Naive thymus-derived CD8-positive, alpha-beta T cell (primary cell): ENCODE measurements around the gene LMO4. TPM values are rescaled to one million over a fixed set of nuclear protein-coding genes. Genes with fewer than 3 reads are reported as not detected.

Experiments used
- ATAC-seq, 2 donors: fragments of 150-1000 bp; cut with Tn5 transposase in 1 of 2; sonication (Bioruptor Pico), chemical (Tn5 transposase) in 1 of 2; 1 replicate in 1 of 2; 2 replicates in 1 of 2; pipeline ENCODE4 v1.10.0; 2021; ENCODE audit warnings: mild to moderate bottlenecking in 2 of 2, moderate library complexity in 2 of 2
- POLR2A ChIA-PET: fragments of 350-600 bp; sonication (Branson Sonifier 250); formaldehyde crosslinking; loops from one replicate; lab custom pipeline; 2021; ENCODE audit warnings: antibody characterized with exemption; lab: Charles Lee
- DNase-seq, 10 donors: peaks; one replicate each; pipeline versions ENCODE4 v3.0.0 to v3.0.0-alpha.2; 2020 to 2022
- H3K27ac Mint-ChIP-seq, 10 donors: one replicate each; pipeline ENCODE4 v1.8.0; 2020 to 2022; ENCODE audit warnings: mild to moderate bottlenecking in 10 of 10, mixed read lengths in 10 of 10, moderate library complexity in 4 of 10, inconsistent platforms in 1 of 10
- H3K27me3 Mint-ChIP-seq, 5 donors: one replicate each; pipeline ENCODE4 v1.8.0; 2021 to 2022; ENCODE audit warnings: mixed read lengths in 5 of 5
- H3K36me3 Mint-ChIP-seq, 3 donors: one replicate each; pipeline ENCODE4 v1.8.0; 2020 to 2022; ENCODE audit warnings: mixed read lengths in 3 of 3, mild to moderate bottlenecking in 2 of 3, inconsistent platforms in 1 of 3
- H3K4me1 Mint-ChIP-seq, 4 donors: one replicate each; pipeline ENCODE4 v1.8.0; 2021 to 2022; ENCODE audit warnings: mixed read lengths in 4 of 4
- H3K4me3 Mint-ChIP-seq, 10 donors: one replicate each; pipeline ENCODE4 v1.8.0; 2020 to 2022; ENCODE audit warnings: mild to moderate bottlenecking in 10 of 10, mixed read lengths in 10 of 10, moderate library complexity in 6 of 10, inconsistent platforms in 1 of 10
- H3K9me3 Mint-ChIP-seq, 9 donors: one replicate each; pipeline ENCODE4 v1.8.0; 2020 to 2022; ENCODE audit warnings: mixed read lengths in 9 of 9, mild to moderate bottlenecking in 3 of 9, inconsistent platforms in 1 of 9, moderate library complexity in 1 of 9
- polyA plus RNA-seq, 3 donors: library from polyadenylated mRNA; unstranded; fragments of 300-500 nt; fragmentation: Illumina TruSeq; gene quantifications; one replicate each; pipeline ENCODE4 v1.2.3, GENCODE V29; 2021
- total RNA-seq, 8 experiments: library from RNA in 2 of 8; stranded (reverse) in 2 of 8; gene quantifications; one replicate each; pipeline ENCODE4 v1.2.3 and lab custom pipeline; 2021 to 2026

The LMO4 gene
- total and polyA plus RNA-seq, 5 experiments from 2014 or later: 6.8 to 19.4 (median 13.0) TPM

GRCh38 chr1:87370544-87370943 lies 41.9 kb downstream of the LMO4 start:
- Mint-ChIP-seq H3K9me3 (peaks cover 0 to 3% (median 0%) of the 10 kb centered on the region in 9 donors), H3K4me1 (peaks cover 0 to 4% (median under 1%) of the 10 kb centered on the region in 4 donors), H3K36me3 (peaks cover 0 to 7% (median 4%) of the 10 kb centered on the region in 3 donors), H3K4me3 (no peak overlapping the region), H3K27ac (no peak overlapping the region), H3K27me3 (no peaks in the 10 kb centered on the region)
- POLR2A ChIA-PET: no interaction called here
- ATAC-seq: no peak
- DNase-seq: no peak

GRCh38 chr1:87379306-87379705 lies 50.6 kb downstream of the LMO4 start:
- ATAC-seq (no peak), DNase-seq (no peak)
- peaks cover 0 to 13% (median 9%) of the 10 kb centered on the region in 5 donors for H3K27me3 Mint-ChIP-seq
- H3K4me1 Mint-ChIP-seq: no peaks in the 10 kb centered on the region
- H3K4me3 Mint-ChIP-seq: no peak overlapping the region
- H3K36me3 Mint-ChIP-seq: peaks cover 0 to 27% (median 18%) of the 10 kb centered on the region in 3 donors
- H3K27ac Mint-ChIP-seq: no peak overlapping the region
- POLR2A ChIA-PET: no interaction called here
- peaks cover 0 to 31% (median 17%) of the 10 kb centered on the region in 9 donors for H3K9me3 Mint-ChIP-seq

GRCh38 chr1:87386217-87386790 lies 57.6 kb downstream of the LMO4 start:
- Mint-ChIP-seq H3K4me3 (no peak overlapping the region), H3K27ac (no peak overlapping the region), H3K9me3 (no peaks in the 10 kb centered on the region), H3K4me1 (no peaks in the 10 kb centered on the region), H3K36me3 (peaks cover 0 to 6% (median 6%) of the 10 kb centered on the region in 3 donors), H3K27me3 (peaks cover 3 to 14% (median 9%) of the 10 kb centered on the region in 5 donors)
- ATAC-seq: no peak
- POLR2A ChIA-PET: no interaction called here
- DNase-seq: no peak

- no peak overlapping the region for H3K4me3 Mint-ChIP-seq
Observed at GRCh38 chr1:87388411-87388810, 59.7 kb downstream of the LMO4 start.

GRCh38 chr1:87389011-87389410 lies 60.3 kb downstream of the LMO4 start:
- Mint-ChIP-seq H3K27me3 (peaks cover 1 to 4% (median 3%) of the 10 kb centered on the region in 5 donors), H3K4me1 (no peaks in the 10 kb centered on the region), H3K4me3 (no peak overlapping the region), H3K9me3 (no peaks in the 10 kb centered on the region), H3K27ac (no peak overlapping the region), H3K36me3 (peaks cover 0 to 6% (median 2%) of the 10 kb centered on the region in 3 donors)
- ATAC-seq (no peak), DNase-seq (no peak)
- POLR2A ChIA-PET: no interaction called here

More at GRCh38 chr1:87388411-87388810, 59.7 kb downstream of the LMO4 start:
- Mint-ChIP-seq H3K9me3 (no peaks in the 10 kb centered on the region), H3K36me3 (peaks cover 0 to 6% (median 6%) of the 10 kb centered on the region in 3 donors), H3K27ac (no peak overlapping the region), H3K4me1 (no peaks in the 10 kb centered on the region), H3K27me3 (peaks cover 3 to 10% (median 7%) of the 10 kb centered on the region in 5 donors)
- DNase-seq (no peak), ATAC-seq (no peak)
- POLR2A ChIA-PET: no interaction called here

- peaks cover 0 to 3% (median 0%) of the 10 kb centered on the region in 5 donors for H3K27me3 Mint-ChIP-seq
- H3K27ac Mint-ChIP-seq: no peak overlapping the region
- no peak overlapping the region for H3K4me3 Mint-ChIP-seq
- H3K9me3 Mint-ChIP-seq: no peaks in the 10 kb centered on the region
- H3K4me1 Mint-ChIP-seq: no peaks in the 10 kb centered on the region
- ATAC-seq (no peak), DNase-seq (no peak)
- POLR2A ChIA-PET: no interaction called here
- peaks cover 0 to 6% (median 0%) of the 10 kb centered on the region in 3 donors for H3K36me3 Mint-ChIP-seq
Observed at GRCh38 chr1:87389546-87389945, 60.9 kb downstream of the LMO4 start.

GRCh38 chr1:87392248-87393192 lies 63.8 kb downstream of the LMO4 start:
- peaks cover 0 to 3% (median 0%) of the 10 kb centered on the region in 5 donors for H3K27me3 Mint-ChIP-seq
- H3K36me3 Mint-ChIP-seq: peaks cover 0 to 3% (median 0%) of the 10 kb centered on the region in 3 donors
- H3K4me3 Mint-ChIP-seq: no peak overlapping the region
- POLR2A ChIA-PET: no interaction called here
- DNase-seq (no peak), ATAC-seq (no peak)
- H3K27ac Mint-ChIP-seq: no peak overlapping the region
- H3K4me1 Mint-ChIP-seq: no peaks in the 10 kb centered on the region
- H3K9me3 Mint-ChIP-seq: no peaks in the 10 kb centered on the region

GRCh38 chr1:87393445-87394085 lies 64.9 kb downstream of the LMO4 start:
- POLR2A ChIA-PET: no interaction called here
- peaks cover 0 to 2% (median 0%) of the 10 kb centered on the region in 5 donors for H3K27me3 Mint-ChIP-seq
- H3K36me3 Mint-ChIP-seq: peaks cover 0 to under 1% (median 0%) of the 10 kb centered on the region in 3 donors
- H3K27ac Mint-ChIP-seq: no peak overlapping the region
- no peaks in the 10 kb centered on the region for H3K4me1 Mint-ChIP-seq
- DNase-seq (no peak), ATAC-seq (no peak)
- H3K9me3 Mint-ChIP-seq: no peaks in the 10 kb centered on the region
- no peak overlapping the region for H3K4me3 Mint-ChIP-seq

- no peak overlapping the region for H3K4me3 Mint-ChIP-seq
- no peak for ATAC-seq
- no peak for DNase-seq
- no peaks in the 10 kb centered on the region for H3K4me1 Mint-ChIP-seq
- H3K9me3 Mint-ChIP-seq: no peaks in the 10 kb centered on the region
- H3K36me3 Mint-ChIP-seq: no peaks in the 10 kb centered on the region
- H3K27me3 Mint-ChIP-seq: peaks cover 0 to 2% (median 0%) of the 10 kb centered on the region in 5 donors
- POLR2A ChIA-PET: no interaction called here
- no peak overlapping the region for H3K27ac Mint-ChIP-seq
Observed at GRCh38 chr1:87394513-87394912, 65.8 kb downstream of the LMO4 start.

GRCh38 chr1:87394982-87395381 lies 66.3 kb downstream of the LMO4 start:
- POLR2A ChIA-PET: no interaction called here
- no peak overlapping the region for H3K27ac Mint-ChIP-seq
- H3K4me1 Mint-ChIP-seq: no peaks in the 10 kb centered on the region

More at GRCh38 chr1:87394982-87395381, 66.3 kb downstream of the LMO4 start:
- DNase-seq (no peak), ATAC-seq (no peak)
- Mint-ChIP-seq H3K9me3 (no peaks in the 10 kb centered on the region), H3K36me3 (no peaks in the 10 kb centered on the region), H3K4me3 (no peak overlapping the region), H3K27me3 (peaks cover 0 to 2% (median 0%) of the 10 kb centered on the region in 5 donors)
